Subcutaneous adipose tissue (tissue), 4 donors: ENCODE results near the gene ZNF335. TPM values are rescaled to one million over a fixed set of nuclear protein-coding genes. Genes with fewer than 3 reads are reported as not detected.

ENCODE experiments used
- CTCF ChIP-seq: fragments of 450-650 bp; IDR thresholded peaks from one replicate; pipeline ENCODE4 v1.5.1; 2016; ENCODE audit warnings: low read depth, mild to moderate bottlenecking, control low read depth, antibody characterized with exemption, moderate library complexity
- total RNA-seq, 4 donors: library from RNA; depleted of rRNA; stranded (reverse); fragments of >200 nt; gene quantifications; one replicate each; pipeline ENCODE4 v1.1.0, GENCODE V29; 2016

Gene ZNF335
- total RNA-seq, 4 donors from 2014 or later: 9.9 to 21.1 (median 13.7) TPM

- TF ChIP-seq CTCF: no peak
Measured at GRCh38 chr20:45959126-45959525, 12.9 kb downstream of the ZNF335 start.

GRCh38 chr20:45958593-45958992 lies 13.4 kb downstream of the ZNF335 start:
- no peak for TF ChIP-seq CTCF

GRCh38 chr20:45957021-45957941 lies 14.7 kb downstream of the ZNF335 start:
- no peak for TF ChIP-seq CTCF

- no peak for TF ChIP-seq CTCF
Measured at GRCh38 chr20:45953672-45954071, 18.3 kb downstream of the ZNF335 start.

GRCh38 chr20:45952861-45953260 lies 19.1 kb downstream of the ZNF335 start:
- TF ChIP-seq CTCF: no peak

- TF ChIP-seq CTCF: no peak
Measured at GRCh38 chr20:45951925-45952834, 19.8 kb downstream of the ZNF335 start.

GRCh38 chr20:45950330-45950646 lies 21.7 kb downstream of the ZNF335 start:
- TF ChIP-seq CTCF: no peak
